PC-9 (cell line): ENCODE measurements around the gene NOL9. TPM values are rescaled to one million over a fixed set of nuclear protein-coding genes. Genes with fewer than 3 reads are reported as not detected.
"Not testable (repeated sequence)": the region's sequence is repeated elsewhere in the genome, so short reads cannot be mapped to it uniquely, and the experiment has no call there.

Source experiments
- BruUV-seq: library from RNA; stranded (reverse); fragments of 400-500 nt; replicated peaks from 2 replicates; lab custom pipeline; 2021; lab: Mats Ljungman, UMichigan
- CTCF ChIA-PET: fragments of 300-600 bp; sonication (Branson Sonifier 250); formaldehyde crosslinking; loops from one replicate; lab custom pipeline; 2022; ENCODE audit warnings: antibody characterized with exemption; lab: Charles Lee
- POLR2A ChIA-PET: fragments of 300-600 bp; sonication (Branson Sonifier 250); formaldehyde crosslinking; loops from one replicate; lab custom pipeline; 2022; ENCODE audit warnings: antibody characterized with exemption; ENCODE audit not compliant: unreplicated experiment; lab: Charles Lee
- DNase-seq, 2 experiments: peaks; one replicate each; pipeline versions ENCODE4 v3.0.0 to v3.0.0-alpha.2; 2015 to 2022; ENCODE audit warnings: mixed read lengths in 1 of 2
- H2AFZ ChIP-seq: fragments of 200-600 bp; sonication (generic); 2 replicates; pipeline ENCODE4 v1.8.1; 2017; ENCODE audit warnings: antibody characterized with exemption
- H3F3A ChIP-seq: fragments of 200-600 bp; sonication (generic); 2 replicates; pipeline ENCODE4 v1.8.1; 2017; ENCODE audit warnings: antibody characterized with exemption, mild to moderate bottlenecking, low read depth; ENCODE audit not compliant: insufficient read depth
- H3K27ac ChIP-seq: fragments of 200-600 bp; sonication (generic); 2 replicates; pipeline ENCODE4 v1.6.1; 2016; ENCODE audit warnings: mixed run types
- H3K27me3 ChIP-seq: fragments of 200-600 bp; sonication (generic); 2 replicates; pipeline ENCODE4 v1.6.1; 2016; ENCODE audit warnings: low read depth, mixed run types; ENCODE audit not compliant: insufficient read depth
- H3K36me3 ChIP-seq: fragments of 200-600 bp; sonication (generic); 2 replicates; pipeline ENCODE4 v1.6.1; 2016; ENCODE audit warnings: low read depth, mixed run types
- H3K4me1 ChIP-seq: fragments of 200-600 bp; sonication (generic); replicated peaks from 2 replicates; pipeline ENCODE4 v1.6.1; 2016; ENCODE audit warnings: mixed run types; ENCODE audit not compliant: insufficient read depth
- H3K4me2 ChIP-seq: fragments of 200-600 bp; sonication (generic); 2 replicates; pipeline ENCODE4 v1.6.1; 2017; ENCODE audit warnings: mixed run types
- H3K4me3 ChIP-seq: fragments of 200-600 bp; sonication (generic); 2 replicates; pipeline ENCODE4 v1.6.1; 2016; ENCODE audit warnings: mixed run types
- H3K79me2 ChIP-seq: fragments of 200-600 bp; sonication (generic); 2 replicates; pipeline ENCODE4 v1.6.1; 2017; ENCODE audit warnings: low read depth, mixed run types
- H3K9me2 ChIP-seq: fragments of 200-600 bp; sonication (generic); 2 replicates; pipeline ENCODE4 v1.8.1; 2017; ENCODE audit warnings: mild to moderate bottlenecking; ENCODE audit not compliant: insufficient read depth
- H3K9me3 ChIP-seq: fragments of 200-600 bp; sonication (generic); 2 replicates; pipeline ENCODE4 v1.8.1; 2016; ENCODE audit warnings: low read depth; ENCODE audit not compliant: insufficient read depth
- H4K20me1 ChIP-seq: fragments of 200-600 bp; sonication (generic); 2 replicates; pipeline ENCODE4 v1.8.1; 2017; ENCODE audit not compliant: insufficient read depth
- CTCF ChIP-seq: fragments of 200-600 bp; sonication (generic); conservative IDR thresholded peaks from 2 replicates; pipeline ENCODE4 v1.6.1; 2017; ENCODE audit warnings: mixed run types, antibody characterized with exemption, mild to moderate bottlenecking, moderate library complexity
- EZH2 ChIP-seq: fragments of 200-600 bp; sonication (generic); IDR thresholded peaks from 2 replicates; pipeline ENCODE4 v1.8.0; 2017; ENCODE audit warnings: antibody characterized with exemption, low read depth
- intact Hi-C: fragments of 100-400 bp; cut with micrococcal nuclease; formaldehyde crosslinking; loops from one replicate; pipeline ENCODE4 v1.10.0; 2022; ENCODE audit not compliant: unreplicated experiment
- total RNA-seq: library from RNA; stranded (reverse); gene quantifications from 2 replicates; pipeline ENCODE4 v1.2.3, GENCODE V29; 2021

NOL9 gene
- total RNA-seq, 1 experiment from 2014 or later = 28.4 TPM

- TF ChIP-seq CTCF (no peak), EZH2 (no peak)
- Histone ChIP-seq H3K4me1 (no peaks in the 10 kb centered on the region), H3K9me3 (no peaks in the 10 kb centered on the region), H4K20me1 (no peaks in the 10 kb centered on the region; the same call in 1 of the 2 replicates), H3K4me3 (peak overlapping the region; percentile 86), H2AFZ (peak overlapping the region; percentile 86), H3K36me3 (no peaks in the 10 kb centered on the region), H3K27me3 (no peaks in the 10 kb centered on the region), H3K27ac (peak overlapping the region; percentile 84), H3K4me2 (peak overlapping the region; percentile 99), H3F3A (peaks cover 2% of the 10 kb centered on the region; the same call in 1 of the 2 replicates), H3K79me2 (peaks cover 49% of the 10 kb centered on the region), H3K9me2 (no peaks in the 10 kb centered on the region)
- TSS peak; percentile 29 for BruUV-seq
- intact Hi-C loops = loop anchor here (1.0 to 5.0 kb wide), 3 partner anchors 12 to 109 kb away; partner anchors contain the start of genes NOL9, PHF13 and PLEKHG5
- DNase-seq = peak; percentile 79 to 90
- POLR2A ChIA-PET = interaction anchor here (0.6 kb wide), 1 partner anchor 111 kb away, joined by 4 read pairs; no protein-coding TSS in a partner anchor
- CTCF ChIA-PET = interaction anchor here (1.4 kb wide), 1 partner anchor 178 kb away, joined by 3 read pairs; no protein-coding TSS in a partner anchor
Measured at GRCh38 chr1:6601049-6601922, 47.0 kb upstream of the NOL9 start.

DNA sequence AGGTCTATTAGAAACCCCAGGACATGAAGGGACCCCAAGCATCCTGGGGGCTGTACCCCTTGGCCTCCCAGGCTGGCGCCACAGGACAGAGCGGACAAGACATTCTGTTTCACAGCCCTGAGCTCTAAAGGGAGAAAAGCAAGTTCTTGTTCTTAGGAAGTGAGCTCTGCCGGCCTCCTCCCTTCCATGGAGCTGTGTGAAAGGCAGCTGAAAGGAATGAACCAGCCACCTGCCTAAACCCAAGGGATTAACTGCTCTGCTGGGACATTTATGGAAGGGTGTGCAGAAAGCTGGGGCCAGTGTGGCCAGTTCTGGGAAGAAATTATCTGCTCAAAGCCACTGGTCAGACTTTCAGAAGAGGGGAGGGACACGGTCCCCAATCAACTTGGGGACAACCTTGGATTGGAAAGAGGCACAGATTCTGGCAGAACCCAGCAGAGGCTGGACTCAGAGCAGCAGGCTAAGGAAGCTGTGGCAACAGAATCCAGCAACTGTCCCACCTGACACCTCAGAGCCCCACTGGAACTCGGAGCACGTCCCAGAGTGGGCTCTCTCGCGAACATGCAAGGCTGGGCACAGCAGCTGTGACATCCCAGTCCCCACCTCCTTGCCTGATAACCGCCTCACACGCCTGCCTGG, 46.2 kb upstream of the NOL9 start:
- H3K36me3 ChIP-seq = no peaks in the 10 kb centered on the region
- no peaks in the 10 kb centered on the region; the same call in 1 of the 2 replicates for H4K20me1 ChIP-seq
- peak overlapping the region; percentile 86 for H2AFZ ChIP-seq
- H3K27ac ChIP-seq = peak overlapping the region; percentile 84
- intact Hi-C loops = loop anchor here (1.0 to 5.0 kb wide), 3 partner anchors 13 to 108 kb away; partner anchors contain the start of genes NOL9, PHF13 and PLEKHG5
- H3K79me2 ChIP-seq = peaks cover 52% of the 10 kb centered on the region
- no peak for TF ChIP-seq EZH2
- ChIA-PET POLR2A (interaction anchor here (0.6 to 1.0 kb wide), 3 partner anchors 22 to 1311 kb away, joined by 3 to 12 read pairs (median 3); no protein-coding TSS in a partner anchor), CTCF (interaction anchor here (0.6 to 1.4 kb wide), 3 partner anchors 30 to 177 kb away, joined by 3 read pairs; partner anchors contain the start of gene NOL9)
- H3K9me2 ChIP-seq = no peaks in the 10 kb centered on the region
- H3K4me1 ChIP-seq = no peaks in the 10 kb centered on the region
- no peaks in the 10 kb centered on the region for H3K27me3 ChIP-seq
- peaks cover 2% of the 10 kb centered on the region; the same call in 1 of the 2 replicates for H3F3A ChIP-seq
- peak in 1 of 2 experiments; percentile 17 for DNase-seq
- BruUV-seq = TSS peak; percentile 59
- H3K4me2 ChIP-seq = peak overlapping the region; percentile 99
- peak overlapping the region; percentile 86 for H3K4me3 ChIP-seq
- H3K9me3 ChIP-seq = no peaks in the 10 kb centered on the region

DNA sequence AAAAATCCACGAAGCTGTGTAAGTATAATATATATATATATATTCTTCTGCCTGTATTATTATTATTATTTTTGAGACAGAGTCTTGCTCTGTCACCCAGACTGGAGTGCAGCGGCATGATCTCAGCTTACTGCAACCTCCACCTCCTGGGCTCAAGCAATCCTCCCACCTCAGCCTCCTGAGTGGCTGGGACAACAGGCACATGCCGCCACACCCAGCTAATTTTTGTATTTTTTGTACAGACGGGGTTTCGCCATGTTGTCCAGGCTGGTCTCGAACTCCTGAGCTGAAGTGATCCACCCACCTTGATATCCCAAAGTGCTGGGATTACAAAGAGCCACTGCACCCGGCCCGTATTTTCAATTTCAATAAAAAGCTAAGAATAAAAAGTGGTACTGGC, 45.7 kb upstream of the NOL9 start:
- H3K9me3 ChIP-seq, H2AFZ ChIP-seq, BruUV-seq, H3F3A ChIP-seq, H4K20me1 ChIP-seq, H3K36me3 ChIP-seq, H3K27me3 ChIP-seq, DNase-seq, H3K4me1 ChIP-seq, H3K9me2 ChIP-seq: not testable (repeated sequence)
- Histone ChIP-seq H3K4me3 (peak overlapping the region; percentile 86), H3K27ac (peak overlapping the region; percentile 84), H3K4me2 (peak overlapping the region; percentile 99), H3K79me2 (peaks cover 52% of the 10 kb centered on the region)
- intact Hi-C loops = loop anchor here (5.0 kb wide), 1 partner anchor 108 kb away; the partner anchor contains the start of gene PLEKHG5
- CTCF ChIA-PET = interaction anchor here (0.6 to 1.4 kb wide), 3 partner anchors 30 to 177 kb away, joined by 3 read pairs; partner anchors contain the start of gene NOL9
- POLR2A ChIA-PET = interaction anchor here (0.6 to 1.0 kb wide), 3 partner anchors 23 to 1312 kb away, joined by 3 to 12 read pairs (median 3); no protein-coding TSS in a partner anchor
